Adrenal gland (tissue), 5 donors: ENCODE measurements around the gene ITGA1.

Experiments used
- POLR2A ChIP-seq, 2 donors: fragments of 450-650 bp; IDR thresholded peaks; one replicate each; pipeline ENCODE4 v1.6.1; 2017; ENCODE audit warnings: antibody characterized with exemption in 2 of 2, mild to moderate bottlenecking in 2 of 2, moderate library complexity in 1 of 2
- TF ChIP-seq, protein P1 (sequence below), 6 experiments: fragments of 450-650 bp in 4 of 6; fragments of 200-600 bp in 2 of 6; sonication (generic) in 1 of 6; IDR thresholded peaks; 1 replicate in 5 of 6; 2 replicates in 1 of 6; pipeline versions ENCODE4 v1.5.1 to v1.8.0; 2016 to 2021; ENCODE audit warnings: antibody characterized with exemption in 6 of 6, mild to moderate bottlenecking in 2 of 6, moderate library complexity in 1 of 6
- donor health status: DM: no; HTN: no; CAD: no.

DNA sequence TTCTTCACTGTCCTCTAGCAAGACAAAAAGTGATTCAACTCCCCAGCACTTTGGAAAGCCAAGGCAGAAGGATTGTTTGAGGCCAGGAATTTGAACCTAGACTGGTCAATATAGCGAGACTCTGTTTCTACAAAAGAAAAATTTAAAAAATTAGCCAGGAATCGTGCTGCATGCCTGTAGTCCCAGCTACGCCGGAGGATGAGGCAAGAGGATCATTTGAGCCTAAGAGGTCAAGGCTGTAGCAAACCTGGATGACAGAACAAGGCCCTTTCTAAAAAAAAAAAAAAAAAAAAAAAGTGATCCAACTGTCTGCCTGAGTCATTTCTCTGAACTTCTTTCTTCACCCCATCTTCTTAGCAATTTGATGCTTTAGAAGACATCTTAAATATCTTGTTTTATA is 213.8 kb downstream of the ITGA1 start:
- TF ChIP-seq, protein P1, sequence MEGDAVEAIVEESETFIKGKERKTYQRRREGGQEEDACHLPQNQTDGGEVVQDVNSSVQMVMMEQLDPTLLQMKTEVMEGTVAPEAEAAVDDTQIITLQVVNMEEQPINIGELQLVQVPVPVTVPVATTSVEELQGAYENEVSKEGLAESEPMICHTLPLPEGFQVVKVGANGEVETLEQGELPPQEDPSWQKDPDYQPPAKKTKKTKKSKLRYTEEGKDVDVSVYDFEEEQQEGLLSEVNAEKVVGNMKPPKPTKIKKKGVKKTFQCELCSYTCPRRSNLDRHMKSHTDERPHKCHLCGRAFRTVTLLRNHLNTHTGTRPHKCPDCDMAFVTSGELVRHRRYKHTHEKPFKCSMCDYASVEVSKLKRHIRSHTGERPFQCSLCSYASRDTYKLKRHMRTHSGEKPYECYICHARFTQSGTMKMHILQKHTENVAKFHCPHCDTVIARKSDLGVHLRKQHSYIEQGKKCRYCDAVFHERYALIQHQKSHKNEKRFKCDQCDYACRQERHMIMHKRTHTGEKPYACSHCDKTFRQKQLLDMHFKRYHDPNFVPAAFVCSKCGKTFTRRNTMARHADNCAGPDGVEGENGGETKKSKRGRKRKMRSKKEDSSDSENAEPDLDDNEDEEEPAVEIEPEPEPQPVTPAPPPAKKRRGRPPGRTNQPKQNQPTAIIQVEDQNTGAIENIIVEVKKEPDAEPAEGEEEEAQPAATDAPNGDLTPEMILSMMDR (IDR thresholded peaks at IDR 0.05), result no peak
- TF ChIP-seq POLR2A (IDR thresholded peaks at IDR 0.05), result no peak
